Islet of Langerhans (tissue), 1 donor: ENCODE results near the gene HSFX2.
"Not testable (repeated sequence)": the region's sequence is repeated elsewhere in the genome, so short reads cannot be mapped to it uniquely, and the experiment has no call there.

Experiments used
- FAIRE-seq: peaks from one replicate; lab custom pipeline; 2011; peaks lifted over from hg19 to GRCh38; lab: Jason Lieb, UNC

The HSFX2 gene

DNA sequence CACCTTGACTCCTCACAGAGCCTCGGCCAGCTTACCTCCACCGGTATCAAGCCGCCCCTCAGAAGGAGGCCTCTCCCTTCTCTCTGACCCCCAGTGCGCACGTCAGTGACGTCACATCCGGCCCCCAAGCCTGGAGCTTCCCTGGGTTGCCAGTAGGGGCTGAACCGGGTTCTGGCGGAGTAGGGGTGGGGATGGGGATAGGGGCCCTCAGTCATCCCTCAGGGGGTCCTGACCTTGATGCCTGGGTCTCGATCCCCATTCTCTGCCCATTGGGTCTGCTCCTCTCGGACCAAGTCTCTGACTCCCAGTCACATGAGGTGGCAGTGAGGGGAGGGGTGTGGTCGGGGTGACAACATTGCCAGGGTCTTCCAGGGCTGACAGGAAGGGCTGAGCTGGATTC is 7.8 kb downstream of the HSFX2 start, which contains the start of gene MAGEA9B:
TSS of gene MAGEA9B (minus strand) at position 101 of the 400 bp plus-strand sequence. CDS start 4,280 bp downstream, outside the sequence.
- FAIRE-seq, result not testable (repeated sequence)

DNA sequence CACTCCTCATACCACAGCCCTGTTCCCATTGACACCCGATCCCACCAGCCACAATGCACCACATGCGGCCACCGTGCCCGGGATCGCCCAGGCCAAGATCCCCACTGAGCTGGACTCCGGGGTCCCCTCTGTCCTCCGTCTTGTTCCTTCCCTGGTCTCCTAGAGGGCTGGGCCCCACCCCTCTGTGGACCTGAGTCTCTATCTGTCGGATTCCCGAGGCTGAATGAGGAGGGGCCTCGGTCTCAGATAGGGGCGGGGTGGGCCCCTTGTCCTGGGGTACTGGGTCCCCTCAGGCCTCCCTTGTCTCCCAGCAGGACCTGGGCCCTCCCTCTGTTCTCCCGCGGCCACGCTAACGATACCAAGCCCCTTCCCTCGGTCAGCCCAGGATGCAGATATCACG is 9.5 kb downstream of the HSFX2 start:
- not testable (repeated sequence) for FAIRE-seq

DNA sequence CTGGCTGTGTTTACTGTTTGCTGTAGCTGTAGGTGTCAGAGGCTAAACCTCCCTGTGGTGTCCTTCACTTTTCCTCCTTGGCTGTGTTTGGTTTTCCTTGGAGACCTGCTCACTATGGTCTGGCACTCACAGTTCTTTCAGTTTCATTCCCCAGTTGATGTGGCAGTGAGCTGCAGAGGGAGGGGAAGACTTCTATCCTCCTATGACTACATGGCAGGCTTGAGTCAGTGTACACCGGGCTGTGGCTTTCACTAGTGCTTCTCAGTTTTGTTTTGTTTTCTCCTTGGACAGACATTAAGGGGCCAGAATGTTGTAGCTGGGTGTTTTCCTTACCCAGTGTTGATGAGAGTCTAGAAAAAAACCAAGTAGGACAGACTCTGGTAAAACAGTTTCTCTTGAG is 21.7 kb downstream of the HSFX2 start:
- FAIRE-seq, result not testable (repeated sequence)

DNA sequence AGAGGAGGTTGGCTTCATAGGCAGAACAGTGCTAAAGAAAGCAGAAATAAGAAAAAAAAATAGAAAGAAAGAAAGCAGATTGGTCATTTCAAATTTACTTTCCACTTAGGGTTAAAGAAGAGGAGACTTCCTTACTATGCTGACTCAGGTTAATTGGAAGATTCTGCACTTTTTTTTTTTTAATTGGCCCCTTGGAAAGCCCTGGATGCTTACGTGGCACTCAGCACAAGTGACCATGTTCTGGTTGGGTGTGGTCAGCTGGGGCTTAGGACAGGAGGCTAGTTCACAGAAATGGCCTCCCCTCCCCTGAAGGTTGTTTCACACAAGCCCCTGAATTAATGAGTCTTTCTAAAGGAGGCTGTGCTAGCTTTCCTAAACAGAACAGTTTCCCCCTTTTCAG is 22.4 kb downstream of the HSFX2 start:
- no peak for FAIRE-seq

DNA sequence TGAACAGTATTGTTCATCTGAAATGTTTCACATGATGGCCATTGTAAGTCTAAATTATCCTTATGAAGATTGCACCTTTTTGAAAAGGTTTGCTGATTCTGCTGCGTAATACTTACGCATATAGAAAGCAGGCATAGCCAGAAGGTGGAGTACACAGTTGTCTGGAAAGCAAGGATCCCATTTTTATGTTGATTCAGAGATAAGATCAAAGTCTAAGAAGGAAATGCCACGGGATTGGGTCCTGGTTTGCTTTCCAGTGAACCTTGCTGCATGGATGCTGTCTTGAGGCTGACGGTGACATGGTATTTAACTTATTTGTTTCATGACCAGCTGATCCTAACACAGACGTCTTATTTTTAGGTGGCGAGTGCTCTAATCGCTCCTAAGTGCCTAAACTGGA is 23.3 kb downstream of the HSFX2 start:
- no peak for FAIRE-seq

DNA sequence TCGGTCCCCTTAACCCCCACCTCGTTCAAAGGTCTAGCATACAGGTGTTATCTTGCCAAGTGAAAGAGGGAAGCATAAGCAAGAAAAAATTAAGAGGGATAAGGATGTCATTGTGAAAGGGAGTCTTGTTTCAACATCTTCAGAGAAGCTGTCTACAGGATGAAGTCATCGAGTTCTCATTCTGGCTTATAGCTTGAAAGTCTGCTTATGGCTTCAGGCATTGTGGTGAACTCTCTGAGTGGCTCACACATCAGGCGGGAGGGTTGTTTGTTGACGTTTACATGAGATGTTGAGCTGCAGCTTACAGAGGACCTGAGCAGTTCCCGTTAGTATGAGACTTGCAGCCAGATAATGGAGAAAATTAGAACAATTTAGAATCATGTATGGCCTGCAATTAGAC is 24.4 kb downstream of the HSFX2 start:
- FAIRE-seq, result no peak

DNA sequence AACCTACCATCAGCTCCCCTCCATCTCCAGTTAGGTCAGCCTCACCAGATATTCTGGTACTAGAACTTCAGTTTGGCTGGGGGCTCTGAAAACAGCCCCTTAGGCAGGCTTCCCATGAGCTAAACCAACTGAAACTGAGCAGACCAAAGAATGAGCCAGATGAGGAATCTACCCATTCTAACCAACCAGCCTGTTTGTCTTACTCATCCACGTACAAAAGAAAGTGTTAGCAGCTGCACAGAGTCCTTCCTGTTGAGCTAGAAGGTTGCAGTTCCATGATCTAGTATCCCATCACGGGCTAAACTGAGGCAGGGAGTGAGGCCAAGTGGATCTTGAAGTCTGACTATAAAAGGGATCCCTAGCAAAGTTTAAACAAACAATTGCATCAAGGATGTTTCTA is 25.3 kb downstream of the HSFX2 start:
- no peak for FAIRE-seq

DNA sequence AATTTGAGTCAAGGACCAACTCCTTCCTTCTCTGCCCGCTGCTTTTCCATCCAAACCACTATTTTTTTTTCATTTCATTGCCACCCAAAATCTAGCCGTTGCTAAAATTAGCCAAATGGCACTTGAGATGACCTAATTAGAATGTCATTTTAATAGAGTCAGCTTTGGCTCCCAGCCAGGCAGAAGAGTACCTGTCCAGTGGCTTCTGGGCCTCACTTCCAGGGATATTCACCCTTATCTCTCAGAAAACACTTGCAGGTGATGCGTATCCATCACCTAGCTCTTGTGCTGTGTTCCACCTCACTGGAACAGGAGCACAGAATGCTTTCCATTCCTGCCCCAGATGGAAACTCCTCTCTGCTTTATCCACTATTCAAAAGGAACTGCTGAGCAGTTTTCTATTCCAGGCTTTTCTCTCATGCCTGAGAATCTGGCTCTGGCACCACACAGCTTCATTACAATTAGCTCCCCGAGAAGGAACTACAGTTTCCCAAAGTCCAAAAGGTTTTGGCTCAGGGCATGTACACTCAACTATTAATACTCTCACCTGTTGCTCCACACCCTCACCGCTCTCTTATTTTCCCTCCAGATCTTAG is 26.3 kb downstream of the HSFX2 start:
- no peak for FAIRE-seq

DNA sequence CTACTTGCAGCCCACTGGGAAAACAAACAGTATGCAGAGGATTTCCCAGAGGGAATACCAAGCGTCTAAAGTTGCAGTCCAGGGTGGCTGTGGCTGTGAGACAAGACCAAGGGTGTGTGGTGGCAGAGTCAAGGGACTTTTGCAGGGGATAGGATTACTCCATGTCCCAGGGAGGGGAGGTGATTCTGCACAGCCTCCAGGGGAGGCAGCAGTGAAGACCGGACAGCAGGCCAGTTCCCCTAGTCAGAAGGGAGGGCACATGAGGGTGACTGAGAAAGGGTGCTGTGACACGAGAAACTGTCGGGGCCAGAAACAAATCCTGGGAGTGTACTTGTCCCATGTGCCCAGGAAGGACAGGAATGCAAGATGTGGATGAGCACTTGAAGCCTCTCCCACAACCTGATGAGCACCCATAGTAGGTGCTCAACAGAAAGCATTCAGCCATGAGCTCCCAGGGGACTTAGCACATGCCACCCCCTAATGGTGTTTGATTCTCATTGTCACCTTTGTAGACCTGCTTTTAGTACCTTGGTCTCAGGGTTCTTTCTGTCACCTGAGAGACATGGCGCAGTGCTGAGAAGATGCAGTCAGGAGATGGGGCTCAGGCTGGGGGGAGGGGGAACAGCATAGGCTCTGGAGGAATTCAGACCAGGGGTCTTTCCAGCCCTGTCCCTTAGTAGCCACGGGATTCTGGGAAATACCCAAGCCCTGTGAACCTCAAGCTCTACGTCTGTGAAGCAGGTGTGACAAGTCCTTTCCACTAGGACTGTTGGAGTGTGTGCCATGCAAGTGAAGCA is 27.3 kb downstream of the HSFX2 start:
- no peak for FAIRE-seq

DNA sequence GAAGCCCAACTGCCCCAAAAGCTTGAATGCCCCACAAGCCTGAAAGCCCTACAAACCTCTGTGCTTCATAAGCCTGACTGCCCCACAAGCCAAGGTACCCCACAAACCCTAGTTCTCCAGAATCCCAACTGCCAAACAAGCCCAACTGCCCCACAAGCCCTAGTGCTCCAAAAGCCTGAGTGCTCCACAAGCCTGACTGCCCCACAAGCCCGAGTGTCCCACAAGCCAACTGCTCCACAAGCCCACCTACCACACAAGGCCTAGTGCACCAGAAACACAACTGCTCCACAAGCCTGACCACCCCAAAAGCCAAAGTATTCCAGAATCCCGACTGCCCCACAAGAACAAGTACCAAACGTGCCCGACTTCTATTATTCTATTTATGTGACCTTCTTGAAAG is 31.8 kb downstream of the HSFX2 start:
- no peak for FAIRE-seq

DNA sequence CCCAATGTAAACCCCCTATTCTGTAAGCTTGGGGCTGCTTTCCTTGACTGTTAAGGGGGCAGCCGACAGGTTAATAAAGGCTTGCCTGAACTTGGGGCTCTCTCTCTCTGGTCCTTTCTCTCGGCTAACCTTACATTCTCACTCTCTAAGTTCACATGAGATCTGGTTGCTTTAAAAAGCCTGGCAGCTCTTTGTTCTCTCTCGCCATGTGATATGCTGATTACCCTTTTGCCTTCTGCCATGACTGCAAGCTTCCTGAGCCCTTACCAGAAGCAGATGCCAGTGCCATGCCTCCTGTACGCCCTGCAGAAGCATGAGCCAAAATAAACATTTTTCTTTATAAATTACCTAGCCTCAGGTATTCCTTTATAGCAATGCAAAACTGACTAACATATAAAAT is 39.9 kb downstream of the HSFX2 start:
- FAIRE-seq, result not testable (repeated sequence)

DNA sequence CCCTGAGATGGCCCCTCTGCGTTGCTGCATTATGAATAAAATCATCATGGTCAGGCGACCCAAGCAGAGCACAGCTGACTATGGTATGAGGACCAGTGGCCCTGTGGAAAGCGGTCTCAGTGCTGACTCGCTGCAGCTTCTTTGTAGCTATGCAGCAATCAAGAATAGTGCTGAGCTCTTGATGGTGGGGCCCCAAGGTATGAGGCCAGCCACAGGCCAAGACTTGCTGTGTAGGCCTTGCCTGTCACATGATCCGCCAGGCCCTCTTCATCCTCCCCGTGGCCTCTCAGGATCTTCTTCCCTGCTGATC is 43.2 kb downstream of the HSFX2 start:
- not testable (repeated sequence) for FAIRE-seq

DNA sequence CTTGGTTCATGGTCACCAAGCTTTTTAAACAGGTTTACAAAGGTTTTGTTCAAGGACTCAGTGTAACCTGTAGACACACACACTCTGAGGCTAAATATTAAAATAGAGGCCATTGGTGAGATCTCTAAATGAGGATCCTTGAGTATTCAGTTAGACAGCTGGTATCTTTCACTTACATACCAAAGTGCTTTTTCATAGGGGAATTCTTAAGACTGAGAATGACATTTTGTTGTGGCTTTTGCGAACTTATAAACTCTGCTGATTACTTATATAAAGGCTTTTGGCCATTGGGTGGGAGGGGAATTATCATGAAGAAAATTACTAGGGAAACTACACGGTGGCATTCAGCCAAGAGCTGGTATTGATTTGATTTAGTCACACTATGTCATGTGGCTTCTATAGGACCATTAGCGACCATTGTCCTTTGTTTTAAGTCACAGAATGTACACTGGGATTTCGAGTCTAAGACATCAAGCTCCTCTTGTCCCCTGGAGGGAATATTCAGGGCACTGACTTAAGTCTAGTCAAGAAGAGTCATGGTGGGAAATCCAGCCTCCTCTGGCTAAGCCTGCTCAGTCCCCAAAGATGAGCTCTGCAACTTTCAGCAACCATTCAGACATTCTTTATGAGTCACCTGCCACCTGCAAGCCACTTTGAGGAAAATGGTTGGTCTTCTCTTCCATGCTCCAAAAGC is 43.7 kb downstream of the HSFX2 start:
- peak; percentile 79 for FAIRE-seq

DNA sequence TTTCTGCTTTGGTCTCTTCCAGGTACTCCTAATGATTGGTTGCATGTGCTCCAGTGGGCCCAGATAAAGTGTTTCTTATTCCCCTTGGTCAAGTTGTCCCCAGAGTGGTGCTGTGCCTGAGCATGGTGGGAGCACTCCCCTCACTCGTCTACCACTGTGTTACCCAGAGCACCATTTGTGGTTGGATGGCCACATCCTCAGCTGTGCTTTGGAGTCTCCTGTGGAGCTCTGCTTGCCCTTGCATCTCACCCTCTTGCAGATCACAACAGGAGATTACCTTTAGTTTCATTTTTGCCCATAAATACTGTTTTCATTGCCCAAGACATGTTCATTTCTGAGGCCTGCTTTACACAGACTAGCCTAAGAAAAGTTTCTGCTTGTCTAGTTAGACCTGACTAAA is 44.7 kb downstream of the HSFX2 start:
- FAIRE-seq, result not testable (repeated sequence)

DNA sequence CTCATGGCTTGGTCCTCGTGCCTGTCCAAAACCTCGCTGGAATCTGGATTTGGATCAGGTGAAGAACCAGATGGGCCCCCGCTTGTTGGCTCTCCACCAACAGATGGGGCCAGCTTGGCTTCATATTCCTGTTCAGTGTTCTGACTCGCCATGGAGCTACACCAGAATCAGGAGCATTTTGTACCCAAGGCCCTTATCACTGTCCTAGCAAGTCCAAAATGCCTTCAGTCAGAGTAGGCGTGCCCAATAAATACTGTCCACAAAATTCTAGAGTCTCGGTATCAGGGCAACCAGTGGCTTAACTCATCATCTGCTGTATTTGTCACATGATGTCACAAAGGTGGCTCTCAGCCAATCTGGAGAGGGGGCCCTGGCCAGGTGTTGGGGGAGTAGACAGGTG is 45.4 kb downstream of the HSFX2 start, which contains the start of gene HSFX3:
TSS of gene HSFX3 (minus strand) at position 224 of the 400 bp plus-strand sequence. CDS start at position 152, 72 bp downstream.
- not testable (repeated sequence) for FAIRE-seq

DNA sequence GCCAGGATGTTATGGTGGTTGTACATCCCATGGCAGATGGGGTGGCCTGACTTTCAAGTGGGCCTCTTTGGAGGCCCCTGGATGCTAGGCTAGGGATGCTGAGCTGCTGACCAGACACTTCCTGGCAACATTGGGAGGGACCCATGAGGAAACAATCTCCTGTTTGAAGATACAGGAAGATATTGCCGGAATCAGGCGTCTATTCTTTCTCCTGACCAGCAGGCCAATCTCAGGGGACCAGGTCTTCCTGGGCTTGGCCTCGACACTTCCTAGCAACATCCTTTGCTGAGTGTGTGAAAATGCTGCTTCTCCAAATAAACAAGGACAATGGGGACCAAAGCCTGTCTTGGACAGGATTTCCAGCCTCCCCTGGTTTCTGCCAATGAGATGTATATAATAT is 47.3 kb downstream of the HSFX2 start:
- FAIRE-seq, result not testable (repeated sequence)

DNA sequence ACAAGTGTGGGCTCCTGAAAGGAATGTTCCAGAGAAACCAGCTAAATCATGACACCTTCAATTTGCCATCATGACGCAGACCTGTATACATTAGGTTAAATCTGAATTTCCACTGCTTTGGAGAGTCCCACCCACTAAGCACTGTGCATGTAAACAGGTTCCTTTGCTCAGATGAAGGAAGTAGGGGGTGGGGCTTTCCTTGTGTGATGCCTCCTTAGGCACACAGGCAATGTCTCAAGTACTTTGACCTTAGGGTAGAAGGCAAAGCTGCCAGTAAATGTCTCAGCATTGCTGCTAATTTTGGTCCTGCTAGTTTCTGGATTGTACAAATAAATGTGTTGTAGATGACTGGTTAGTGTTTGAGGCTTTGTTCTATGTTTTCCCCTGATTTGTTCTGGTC is 48.2 kb downstream of the HSFX2 start:
- FAIRE-seq, result not testable (repeated sequence)

DNA sequence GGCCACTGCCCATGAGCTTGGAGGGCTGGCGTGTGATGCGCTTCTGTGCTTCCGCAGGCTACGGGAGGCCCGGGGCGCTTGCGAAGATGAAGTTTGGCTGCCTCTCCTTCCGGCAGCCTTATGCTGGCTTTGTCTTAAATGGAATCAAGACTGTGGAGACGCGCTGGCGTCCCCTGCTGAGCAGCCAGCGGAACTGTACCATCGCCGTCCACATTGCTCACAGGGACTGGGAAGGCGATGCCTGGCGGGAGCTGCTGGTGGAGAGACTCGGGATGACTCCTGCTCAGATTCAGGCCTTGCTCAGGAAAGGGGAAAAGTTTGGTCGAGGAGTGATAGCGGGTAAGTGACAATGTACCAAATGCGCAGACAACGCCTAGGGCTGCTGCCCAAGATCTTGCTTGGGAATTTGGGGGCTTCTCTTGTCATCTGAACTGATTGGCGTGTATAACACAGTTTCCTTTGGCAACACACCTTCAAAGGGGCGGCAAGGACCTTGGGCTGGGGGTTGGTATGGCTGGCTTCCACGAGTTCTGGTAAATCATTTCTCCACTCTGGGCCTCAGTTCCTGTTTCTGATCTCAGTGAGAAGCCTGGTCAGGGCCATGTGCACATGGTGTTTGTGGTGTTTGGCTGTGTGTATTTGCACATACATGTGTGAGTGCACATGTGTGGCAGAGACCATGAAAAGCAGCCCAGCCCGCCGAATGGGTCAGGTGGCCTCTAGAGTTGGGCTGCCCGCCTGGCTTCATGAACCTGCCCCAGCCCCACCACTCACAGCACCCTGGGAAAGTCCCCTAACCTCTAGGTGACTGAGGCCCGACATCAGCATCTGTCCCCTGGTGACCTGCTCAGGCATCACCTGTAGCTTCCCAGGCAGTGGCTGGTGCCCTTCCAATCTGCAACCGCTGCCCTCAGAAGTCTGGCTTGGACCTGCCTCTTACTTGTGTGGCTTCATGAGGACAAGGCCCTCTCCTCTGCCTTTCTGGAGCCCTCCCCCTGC is 49.3 kb downstream of the HSFX2 start:
- FAIRE-seq, result not testable (repeated sequence)
